Measurements from ENCODE around the gene OR2F1.

OR2F1 gene

GRCh38 chr7:143974459-143974858 is 19.8 kb downstream of the OR2F1 start:
- no peaks in the 10 kb centered on the region for H3K79me2 ChIP-seq (ENCODE audit: insufficient read depth, low read depth)
- H3K9ac ChIP-seq = no peak overlapping the region
- no peaks in the 10 kb centered on the region for H3K4me1 ChIP-seq (ENCODE audit: low read depth, poor library complexity, severe bottlenecking)
- H3K27me3 ChIP-seq (ENCODE audit: insufficient read depth, low read depth) = no peaks in the 10 kb centered on the region
- no peak overlapping the region for H3K27ac ChIP-seq
- no peak overlapping the region for H3K4me3 ChIP-seq (IDR thresholded peaks at IDR 0.05; ENCODE audit: insufficient read depth, low read depth, low read length)
- no peak overlapping the region for H3K4me2 ChIP-seq
- no peaks in the 10 kb centered on the region for H4K20me1 ChIP-seq (ENCODE audit: insufficient read depth)
- H2AFZ ChIP-seq (ENCODE audit: low read depth) = no peak overlapping the region
- no peak for TF ChIP-seq CTCF (conservative IDR thresholded peaks at IDR 0.05; ENCODE audit: low read depth, low read length)
- no peaks in the 10 kb centered on the region for H3K36me3 ChIP-seq (ENCODE audit: insufficient read depth)

- no peak overlapping the region for H3K27ac ChIP-seq
- H2AFZ ChIP-seq (ENCODE audit: low read depth) = no peak overlapping the region
- no peaks in the 10 kb centered on the region for H4K20me1 ChIP-seq (ENCODE audit: insufficient read depth)
- H3K36me3 ChIP-seq (ENCODE audit: insufficient read depth) = no peaks in the 10 kb centered on the region
- no peaks in the 10 kb centered on the region for H3K79me2 ChIP-seq (ENCODE audit: insufficient read depth, low read depth)
- H3K4me3 ChIP-seq (IDR thresholded peaks at IDR 0.05; ENCODE audit: insufficient read depth, low read depth, low read length) = no peak overlapping the region
- no peaks in the 10 kb centered on the region for H3K4me1 ChIP-seq (ENCODE audit: low read depth, poor library complexity, severe bottlenecking)
- TF ChIP-seq CTCF (conservative IDR thresholded peaks at IDR 0.05; ENCODE audit: low read depth, low read length) = no peak; the same call in 1 of the 2 replicates
- no peaks in the 10 kb centered on the region for H3K27me3 ChIP-seq (ENCODE audit: insufficient read depth, low read depth)
- H3K4me2 ChIP-seq = no peak overlapping the region
- H3K9ac ChIP-seq = no peak overlapping the region
Measured at GRCh38 chr7:143975617-143976016, 21.0 kb downstream of the OR2F1 start.

GRCh38 chr7:143978585-143978984 is 23.9 kb downstream of the OR2F1 start:
- no peak overlapping the region for H2AFZ ChIP-seq (ENCODE audit: low read depth)
- no peaks in the 10 kb centered on the region for H3K36me3 ChIP-seq (ENCODE audit: insufficient read depth)
- H3K4me2 ChIP-seq = no peak overlapping the region
- no peaks in the 10 kb centered on the region for H3K79me2 ChIP-seq (ENCODE audit: insufficient read depth, low read depth)
- H3K4me1 ChIP-seq (ENCODE audit: low read depth, poor library complexity, severe bottlenecking) = no peaks in the 10 kb centered on the region
- H3K27me3 ChIP-seq (ENCODE audit: insufficient read depth, low read depth) = no peaks in the 10 kb centered on the region
- H4K20me1 ChIP-seq (ENCODE audit: insufficient read depth) = no peaks in the 10 kb centered on the region
- no peak for TF ChIP-seq CTCF (conservative IDR thresholded peaks at IDR 0.05; ENCODE audit: low read depth, low read length)
- H3K9ac ChIP-seq = no peak overlapping the region
- no peak overlapping the region for H3K27ac ChIP-seq
- no peak overlapping the region for H3K4me3 ChIP-seq (IDR thresholded peaks at IDR 0.05; ENCODE audit: insufficient read depth, low read depth, low read length)

- Histone ChIP-seq H3K4me3 (IDR thresholded peaks at IDR 0.05; ENCODE audit: insufficient read depth, low read depth, low read length) (no peak overlapping the region), H4K20me1 (ENCODE audit: insufficient read depth) (no peaks in the 10 kb centered on the region), H3K36me3 (ENCODE audit: insufficient read depth) (no peaks in the 10 kb centered on the region), H3K27ac (no peak overlapping the region), H3K4me2 (no peak overlapping the region), H3K9ac (no peak overlapping the region), H2AFZ (ENCODE audit: low read depth) (no peak overlapping the region), H3K27me3 (ENCODE audit: insufficient read depth, low read depth) (no peaks in the 10 kb centered on the region), H3K79me2 (ENCODE audit: insufficient read depth, low read depth) (no peaks in the 10 kb centered on the region), H3K4me1 (ENCODE audit: low read depth, poor library complexity, severe bottlenecking) (no peaks in the 10 kb centered on the region)
- no peak for TF ChIP-seq CTCF (conservative IDR thresholded peaks at IDR 0.05; ENCODE audit: low read depth, low read length)
Measured at GRCh38 chr7:143979359-143979758, 24.7 kb downstream of the OR2F1 start.

All from KMS-11 (cell line).